SK-N-SH (cell line): ENCODE data around the gene GLRX5. TPM values are rescaled to one million over a fixed set of nuclear protein-coding genes. Genes with fewer than 3 reads are reported as not detected.

ENCODE experiments used
- CTCF ChIA-PET: fragments of 300-600, 350-600 bp; formaldehyde crosslinking; extraction: SDS; loops from one replicate; lab custom pipeline; 2021; lab: Yijun Ruan, JAX
- POLR2A ChIA-PET: fragments of 350-600 bp; sonication (Branson Sonifier 250); formaldehyde crosslinking; extraction: SDS; loops from one replicate; lab custom pipeline; 2020; ENCODE audit warnings: antibody characterized with exemption, inconsistent platforms; lab: Yijun Ruan, JAX
- DNase-seq: peaks from one replicate; pipeline ENCODE4 v3.0.0; 2012
- H2AFZ ChIP-seq: fragments of 200-600 bp; sonication (generic); 2 replicates; pipeline ENCODE4 v1.8.1; 2016; ENCODE audit warnings: antibody characterized with exemption, mild to moderate bottlenecking, low read depth
- H3F3A ChIP-seq: fragments of 200-600 bp; sonication (generic); replicated peaks from 2 replicates; pipeline ENCODE3; 2016; ENCODE audit warnings: antibody characterized with exemption, mild to moderate bottlenecking; ENCODE audit not compliant: insufficient read depth
- H3K27ac ChIP-seq, 2 experiments: fragments of 200-500 bp in 1 of 2; fragments of 200-600 bp in 1 of 2; sonication (Bioruptor generic) in 1 of 2; sonication (generic), shearing (Covaris generic) in 1 of 2; 2 replicates each; pipeline versions ENCODE4 v1.5.1 to v1.6.1; 2014 to 2016; ENCODE audit warnings: low read depth in 2 of 2, inconsistent platforms in 1 of 2, low read length in 1 of 2, mild to moderate bottlenecking in 1 of 2, mixed read lengths in 1 of 2
- H3K27me3 ChIP-seq: fragments of 200-600 bp; sonication (generic), shearing (Covaris generic); 2 replicates; pipeline ENCODE4 v1.6.1; 2016; ENCODE audit warnings: mixed run types; ENCODE audit not compliant: insufficient read depth
- H3K36me3 ChIP-seq, 2 experiments: fragments of 200-500 bp in 1 of 2; fragments of 200-600 bp in 1 of 2; sonication (Bioruptor generic) in 1 of 2; sonication (generic) in 1 of 2; replicated peaks in 1 of 2; 2 replicates each; pipeline versions ENCODE3 to v1.5.1; 2014 to 2016; ENCODE audit warnings: low read length in 1 of 2, mild to moderate bottlenecking in 1 of 2; ENCODE audit not compliant: insufficient read depth in 2 of 2, control insufficient read depth in 1 of 2
- H3K4me1 ChIP-seq, 2 experiments: fragments of 200-500 bp in 1 of 2; fragments of 200-600 bp in 1 of 2; sonication (Bioruptor generic) in 1 of 2; sonication (generic), shearing (Covaris generic) in 1 of 2; 2 replicates each; pipeline versions ENCODE4 v1.5.1 to v1.6.1; 2014 to 2016; ENCODE audit warnings: low read depth in 1 of 2, low read length in 1 of 2, mixed run types in 1 of 2; ENCODE audit not compliant: insufficient read depth in 2 of 2, control insufficient read depth in 1 of 2
- H3K4me2 ChIP-seq: fragments of 200-600 bp; sonication (generic), shearing (Covaris generic); 2 replicates; pipeline ENCODE4 v1.6.1; 2017; ENCODE audit warnings: mixed run types
- H3K4me3 ChIP-seq, 2 experiments: fragments of 200-500 bp in 1 of 2; fragments of 200-600 bp in 1 of 2; sonication (Bioruptor generic) in 1 of 2; sonication (generic), shearing (Covaris generic) in 1 of 2; 2 replicates each; pipeline versions ENCODE4 v1.5.1 to v1.8.1; 2014 to 2016; ENCODE audit warnings: low read depth in 2 of 2, inconsistent platforms in 1 of 2, low read length in 1 of 2, mild to moderate bottlenecking in 1 of 2, mixed read lengths in 1 of 2, moderate library complexity in 1 of 2
- H3K79me2 ChIP-seq: fragments of 200-600 bp; sonication (generic); 2 replicates; pipeline ENCODE4 v1.8.1; 2017; ENCODE audit warnings: mild to moderate bottlenecking; ENCODE audit not compliant: insufficient read depth
- H3K9ac ChIP-seq: fragments of 200-600 bp; sonication (generic); 2 replicates; pipeline ENCODE4 v1.6.1; 2017; ENCODE audit warnings: mixed run types
- H3K9me2 ChIP-seq: fragments of 200-600 bp; sonication (generic); 2 replicates; pipeline ENCODE4 v1.6.1; 2017; ENCODE audit warnings: mixed run types
- H3K9me3 ChIP-seq: fragments of 200-600 bp; sonication (generic); 2 replicates; pipeline ENCODE4 v1.6.1; 2017; ENCODE audit warnings: mixed run types, mild to moderate bottlenecking, moderate library complexity
- H4K20me1 ChIP-seq: fragments of 200-600 bp; sonication (generic); 2 replicates; pipeline ENCODE4 v1.6.1; 2017; ENCODE audit warnings: mild to moderate bottlenecking, mixed run types; ENCODE audit not compliant: insufficient read depth
- EZH2phosphoT487 ChIP-seq: fragments of 200-600 bp; sonication (generic); IDR thresholded peaks from 2 replicates; pipeline ENCODE4 v1.6.1; 2017; ENCODE audit warnings: low read depth, mixed run types, mild to moderate bottlenecking, antibody characterized with exemption, moderate library complexity, borderline replicate concordance
- FOXM1 ChIP-seq: IDR thresholded peaks from 2 replicates; pipeline ENCODE4 v1.4.0; 2012; ENCODE audit warnings: low read depth, mild to moderate bottlenecking
- IRF3 ChIP-seq: fragments of 150-350 bp; IDR thresholded peaks from 2 replicates; pipeline ENCODE4 v1.6.1; 2016; ENCODE audit warnings: mild to moderate bottlenecking, low read depth, low read length
- JUND ChIP-seq: IDR thresholded peaks from 2 replicates; pipeline ENCODE4 v1.4.0; 2012
- MAX ChIP-seq: IDR thresholded peaks from 2 replicates; pipeline ENCODE4 v1.4.0; 2012; ENCODE audit warnings: low read depth
- NFIC ChIP-seq: IDR thresholded peaks from 2 replicates; pipeline ENCODE4 v1.4.0; 2012; ENCODE audit warnings: borderline replicate concordance
- NRF1 ChIP-seq: IDR thresholded peaks from 2 replicates; pipeline ENCODE4 v1.6.1; 2012; ENCODE audit warnings: low read depth, mild to moderate bottlenecking, low read length
- PBX3 ChIP-seq: IDR thresholded peaks from 2 replicates; pipeline ENCODE4; 2012
- POLR2AphosphoS5 ChIP-seq: IDR thresholded peaks from 2 replicates; pipeline ENCODE4 v1.6.1; 2012; ENCODE audit warnings: low read depth, low read length
- RCOR1 ChIP-seq: fragments of 150-350 bp; IDR thresholded peaks from 2 replicates; pipeline ENCODE4 v1.6.1; 2017; ENCODE audit warnings: antibody characterized with exemption, low read length
- RFX5 ChIP-seq: IDR thresholded peaks from 2 replicates; pipeline ENCODE4 v1.6.1; 2012; ENCODE audit warnings: mild to moderate bottlenecking, improper control_type of control experiment, low read length
- RXRA ChIP-seq: IDR thresholded peaks from 2 replicates; pipeline ENCODE4 v1.4.0; 2012; ENCODE audit warnings: low read depth, mild to moderate bottlenecking, borderline replicate concordance
- TCF12 ChIP-seq: IDR thresholded peaks from 2 replicates; pipeline ENCODE4 v1.4.0; 2012
- USF1 ChIP-seq: IDR thresholded peaks from 2 replicates; pipeline ENCODE4 v1.4.0; 2012; ENCODE audit warnings: low read depth, borderline replicate concordance
- USF2 ChIP-seq: fragments of 150-350 bp; IDR thresholded peaks from 2 replicates; pipeline ENCODE4 v1.6.1; 2017; ENCODE audit warnings: antibody characterized with exemption, low read length, low read depth, borderline replicate concordance
- YY1 ChIP-seq: IDR thresholded peaks from 2 replicates; pipeline ENCODE4 v1.4.0; 2012; ENCODE audit warnings: low read depth, mild to moderate bottlenecking
- ZBTB33 ChIP-seq: IDR thresholded peaks from 2 replicates; pipeline ENCODE4 v1.4.0; 2012; ENCODE audit warnings: low read depth, borderline replicate concordance
- WGBS: methylation state at CpG from one replicate; pipeline ENCODE4 v1.1.6; 2017; ENCODE audit warnings: low lambda C conversion rate; 5-methylcytosine and 5-hydroxymethylcytosine counted together
- polyA plus RNA-seq, 3 experiments: library from polyadenylated mRNA; depleted of rRNA; stranded (reverse); fragments of >200 nt; gene quantifications; 2 replicates each; pipeline ENCODE4 v1.2.3, GENCODE V29; 2012

GLRX5 gene
- polyA plus RNA-seq, 1 of the 3 experiments (the other 2 are of a cell fraction) = 29.1 TPM

- TF ChIP-seq USF2 = no peak
These were observed 15.2 kb upstream of the GLRX5 start (continued) for GRCh38 chr14:95519699-95520098.

GRCh38 chr14:95520346-95520745 is 14.5 kb upstream of the GLRX5 start:
- CTCF ChIA-PET = interaction anchor here (0.7 to 9.6 kb wide), 7 partner anchors 11 to 104 kb away, joined by 3 to 97 read pairs (median 3); no protein-coding TSS in a partner anchor
- Histone ChIP-seq H3K4me2 (peak overlapping the region; percentile 72), H3K4me1 (peaks cover 42 to 62% of the 10 kb centered on the region in 2 experiments), H3K9me2 (no peaks in the 10 kb centered on the region), H3K27me3 (no peaks in the 10 kb centered on the region), H3K9ac (peak overlapping the region; percentile 3; the same call in 1 of the 2 replicates)
- WGBS = 61% methylated on average over 3 of the region's 3 CpGs
- no peak for TF ChIP-seq NFIC
- 0 out of 2 replicates have a peak, but pooled peaks have one; percentile 10 for TF ChIP-seq TCF12
- TF ChIP-seq, all 33 proteins: peak for 1
- Histone ChIP-seq H4K20me1 (no peaks in the 10 kb centered on the region), H3F3A (peaks cover 28% of the 10 kb centered on the region), H2AFZ (no peak overlapping the region), H3K4me3 (no peak overlapping the region), H3K36me3 (no peaks in the 10 kb centered on the region), H3K9me3 (no peaks in the 10 kb centered on the region), H3K27ac (peak overlapping the region; percentile 78 to 93), H3K79me2 (no peaks in the 10 kb centered on the region; the same call in 1 of the 2 replicates)
- DNase-seq = no peak
- POLR2A ChIA-PET = interaction anchor here (0.6 to 1.9 kb wide), 4 partner anchors 14 to 80 kb away, joined by 3 to 10 read pairs (median 4); partner anchors contain the start of gene GLRX5

- POLR2A ChIA-PET = interaction anchor here (1.9 kb wide), 1 partner anchor 13 kb away, joined by 10 read pairs; the partner anchor contains the start of gene GLRX5
- WGBS = 95% methylated on average over 4 of the region's 4 CpGs
- TF ChIP-seq USF1 (no peak), NRF1 (no peak), IRF3 (no peak), POLR2AphosphoS5 (no peak), TCF12 (no peak), RXRA (no peak), EZH2phosphoT487 (no peak), YY1 (no peak), ZBTB33 (no peak), FOXM1 (no peak), JUND (no peak), RFX5 (no peak), PBX3 (no peak), RCOR1 (no peak), USF2 (no peak), MAX (no peak)
These were observed 13.8 kb upstream of the GLRX5 start for GRCh38 chr14:95521001-95521400.

More at GRCh38 chr14:95521001-95521400, 13.8 kb upstream of the GLRX5 start:
- H3K36me3 ChIP-seq = no peaks in the 10 kb centered on the region
- no peak overlapping the region for H2AFZ ChIP-seq
- H3K4me1 ChIP-seq = peaks cover 35 to 58% of the 10 kb centered on the region in 2 experiments
- no peaks in the 10 kb centered on the region for H3K27me3 ChIP-seq
- H3K4me3 ChIP-seq = no peak overlapping the region
- no peak overlapping the region for H3K9ac ChIP-seq
- H3F3A ChIP-seq = peaks cover 28% of the 10 kb centered on the region
- H3K79me2 ChIP-seq = no peaks in the 10 kb centered on the region; the same call in 1 of the 2 replicates
- H3K9me2 ChIP-seq = no peaks in the 10 kb centered on the region
- H3K9me3 ChIP-seq = no peaks in the 10 kb centered on the region
- H3K27ac ChIP-seq = no peak overlapping the region
- H4K20me1 ChIP-seq = no peaks in the 10 kb centered on the region
- CTCF ChIA-PET = interaction anchor here (9.6 kb wide), 1 partner anchor 76 kb away, joined by 97 read pairs; no protein-coding TSS in a partner anchor
- no peak overlapping the region for H3K4me2 ChIP-seq
- DNase-seq = no peak
